Measurements from ENCODE around the gene SUSD6. TPM values are rescaled to one million over a fixed set of nuclear protein-coding genes. Genes with fewer than 3 reads are reported as not detected.
"Not testable (repeated sequence)": the region's sequence is repeated elsewhere in the genome, so short reads cannot be mapped to it uniquely, and the experiment has no call there.

The SUSD6 gene
- total RNA-seq, 1 donor from 2014 or later: 67.1 TPM

DNA sequence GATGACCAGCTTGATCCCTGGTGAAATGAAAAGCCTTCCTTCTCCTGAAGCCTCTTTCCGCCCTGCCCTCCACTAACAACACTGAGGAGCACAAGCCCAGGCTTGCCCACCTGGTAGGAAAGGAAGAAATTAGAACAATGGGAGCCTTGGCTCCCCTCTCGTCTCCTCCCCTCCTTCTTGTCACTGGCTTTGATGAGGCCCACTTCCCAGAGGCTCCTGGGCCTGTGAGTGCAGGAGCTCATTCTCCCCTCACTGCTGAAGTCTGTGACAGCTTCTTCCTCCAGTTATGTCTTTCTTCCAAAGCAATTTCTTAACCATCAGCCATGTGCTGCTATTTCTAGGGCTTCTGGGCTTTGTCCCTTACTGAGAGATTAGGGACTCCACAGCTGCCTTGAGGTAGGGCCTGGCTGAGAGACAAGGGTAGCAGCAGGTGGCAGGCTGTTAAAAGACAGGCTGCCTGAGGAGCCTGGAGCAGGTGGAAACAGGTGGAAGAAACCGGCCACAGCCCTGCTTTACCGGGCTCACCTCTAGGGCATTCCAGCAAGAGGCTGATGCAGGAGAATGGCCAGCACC lies 101.9 kb downstream of the SUSD6 start:
- Mint-ChIP-seq H3K36me3 (ENCODE audit: low read depth) (peaks cover 71% of the 10 kb centered on the region), H3K9me3 (no peaks in the 10 kb centered on the region), H3K4me3 (no peak overlapping the region), H3K27me3 (no peaks in the 10 kb centered on the region), H3K4me1 (peaks cover 22% of the 10 kb centered on the region), H3K27ac (no peak overlapping the region)
- TF ChIP-seq, protein P1, sequence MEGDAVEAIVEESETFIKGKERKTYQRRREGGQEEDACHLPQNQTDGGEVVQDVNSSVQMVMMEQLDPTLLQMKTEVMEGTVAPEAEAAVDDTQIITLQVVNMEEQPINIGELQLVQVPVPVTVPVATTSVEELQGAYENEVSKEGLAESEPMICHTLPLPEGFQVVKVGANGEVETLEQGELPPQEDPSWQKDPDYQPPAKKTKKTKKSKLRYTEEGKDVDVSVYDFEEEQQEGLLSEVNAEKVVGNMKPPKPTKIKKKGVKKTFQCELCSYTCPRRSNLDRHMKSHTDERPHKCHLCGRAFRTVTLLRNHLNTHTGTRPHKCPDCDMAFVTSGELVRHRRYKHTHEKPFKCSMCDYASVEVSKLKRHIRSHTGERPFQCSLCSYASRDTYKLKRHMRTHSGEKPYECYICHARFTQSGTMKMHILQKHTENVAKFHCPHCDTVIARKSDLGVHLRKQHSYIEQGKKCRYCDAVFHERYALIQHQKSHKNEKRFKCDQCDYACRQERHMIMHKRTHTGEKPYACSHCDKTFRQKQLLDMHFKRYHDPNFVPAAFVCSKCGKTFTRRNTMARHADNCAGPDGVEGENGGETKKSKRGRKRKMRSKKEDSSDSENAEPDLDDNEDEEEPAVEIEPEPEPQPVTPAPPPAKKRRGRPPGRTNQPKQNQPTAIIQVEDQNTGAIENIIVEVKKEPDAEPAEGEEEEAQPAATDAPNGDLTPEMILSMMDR (IDR thresholded peaks at IDR 0.05): no peak
- no peak for DNase-seq
- ATAC-seq (ENCODE audit: low read depth): no peak
- ChIA-PET CTCF (no interaction called here), POLR2A (interaction anchor here (0.6 kb wide), 2 partner anchors 44 to 98 kb away, joined by 5 to 11 read pairs; no protein-coding TSS in a partner anchor)
- intact Hi-C loops (cut with micrococcal nuclease): no loop called here

DNA sequence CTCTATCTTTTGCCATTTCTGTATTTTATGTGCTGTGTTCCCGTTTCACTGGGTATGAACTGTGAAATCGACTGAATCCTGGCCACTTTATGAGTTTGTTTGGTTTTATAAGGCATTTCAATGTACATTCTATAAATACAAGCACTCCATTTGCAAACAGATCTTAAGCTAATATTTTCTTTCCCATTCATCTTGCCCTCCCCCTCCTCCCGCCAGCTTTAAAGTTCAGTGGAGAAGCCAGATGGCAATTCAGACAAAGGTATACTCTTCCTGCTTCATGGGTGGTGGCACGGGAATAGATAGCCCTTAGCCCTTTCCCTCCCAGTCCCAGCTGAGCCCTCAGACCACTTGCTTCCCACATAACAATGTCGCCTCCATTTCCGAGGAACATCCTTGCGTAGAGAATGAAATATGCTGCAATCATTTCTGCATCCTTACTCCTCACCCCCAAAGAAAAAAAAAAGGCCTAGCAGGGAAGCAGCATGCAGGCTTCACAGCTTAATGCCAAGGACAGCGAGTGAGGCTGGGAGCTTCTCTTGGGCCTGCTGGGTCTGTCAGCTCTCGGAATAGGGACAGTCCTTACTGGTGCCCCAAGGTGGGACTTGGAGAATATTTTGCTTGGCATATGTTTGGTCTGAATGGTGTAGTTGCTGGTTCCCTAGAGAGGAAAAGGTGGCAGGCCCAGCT lies 102.7 kb downstream of the SUSD6 start:
- Mint-ChIP-seq H3K9me3 (no peaks in the 10 kb centered on the region), H3K4me3 (no peak overlapping the region), H3K36me3 (ENCODE audit: low read depth) (peaks cover 64% of the 10 kb centered on the region), H3K27me3 (no peaks in the 10 kb centered on the region), H3K27ac (no peak overlapping the region), H3K4me1 (peaks cover 15% of the 10 kb centered on the region)
- DNase-seq: no peak
- no peak for ATAC-seq (ENCODE audit: low read depth)
- POLR2A ChIA-PET: interaction anchor here (0.6 kb wide), 2 partner anchors 99 to 128 kb away, joined by 4 to 11 read pairs; no protein-coding TSS in a partner anchor
- intact Hi-C loops (cut with micrococcal nuclease): no loop called here
- CTCF ChIA-PET: interaction anchor here (1.1 kb wide), 1 partner anchor 13 kb away, joined by 3 read pairs; no protein-coding TSS in a partner anchor
- TF ChIP-seq, protein P1 (IDR thresholded peaks at IDR 0.05): no peak

- ATAC-seq (ENCODE audit: low read depth): no peak
- CTCF ChIA-PET: interaction anchor here (0.6 to 1.4 kb wide), 2 partner anchors 11 to 247 kb away, joined by 3 to 6 read pairs; no protein-coding TSS in a partner anchor
- H3K4me3 Mint-ChIP-seq: no peak overlapping the region
These were observed 104.5 kb downstream of the SUSD6 start for GRCh38 chr14:69715725-69716477.

DNA sequence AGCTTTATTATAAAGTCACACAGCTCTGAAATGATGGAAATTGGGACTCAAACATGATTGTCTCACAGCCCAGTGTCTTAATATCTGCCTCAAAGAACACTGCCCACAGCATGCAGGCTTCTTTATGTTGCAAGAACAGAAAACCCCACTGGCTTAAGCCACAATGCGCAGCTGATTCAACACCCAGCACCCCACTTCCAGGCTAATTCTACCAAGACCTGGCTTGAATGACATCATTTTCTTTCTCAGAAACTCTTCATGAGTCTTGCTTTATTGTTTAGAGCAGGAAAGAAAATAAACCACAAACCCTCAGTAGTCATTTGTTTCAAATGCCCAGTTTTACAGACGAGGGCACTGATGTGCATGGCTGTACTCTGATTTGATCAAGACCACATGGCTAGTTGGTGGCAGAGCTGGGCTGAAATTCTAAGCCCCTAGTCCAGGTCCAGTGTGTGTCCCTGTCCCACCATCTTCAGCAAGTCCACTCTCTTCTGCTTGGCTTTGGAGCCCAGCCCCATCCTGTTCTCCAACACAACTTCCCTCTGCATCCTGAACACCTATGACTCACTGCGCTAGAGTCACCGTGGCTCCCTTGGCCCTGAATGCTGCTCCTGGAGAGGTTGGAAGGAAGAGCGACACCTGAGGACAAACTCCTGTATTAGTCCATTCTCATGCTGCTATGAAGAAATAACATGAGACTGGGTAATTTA lies 105.2 kb downstream of the SUSD6 start:
- H3K4me3 Mint-ChIP-seq: no peak overlapping the region
- POLR2A ChIA-PET: interaction anchor here (1.1 kb wide), 1 partner anchor 1093 kb away, joined by 3 read pairs; the partner anchor contains the start of gene MAP3K9

More at GRCh38 chr14:69715725-69716477, 104.5 kb downstream of the SUSD6 start:
- Mint-ChIP-seq H3K4me1 (peaks cover 10% of the 10 kb centered on the region), H3K27me3 (no peaks in the 10 kb centered on the region), H3K9me3 (no peaks in the 10 kb centered on the region), H3K36me3 (ENCODE audit: low read depth) (peaks cover 47% of the 10 kb centered on the region), H3K27ac (no peak overlapping the region)
- DNase-seq: no peak
- intact Hi-C loops (cut with micrococcal nuclease): no loop called here
- TF ChIP-seq, protein P1 (IDR thresholded peaks at IDR 0.05): no peak
- POLR2A ChIA-PET: interaction anchor here (0.7 to 1.1 kb wide), 2 partner anchors 15 to 1093 kb away, joined by 3 to 5 read pairs; partner anchors contain the start of gene MAP3K9

GRCh38 chr14:69718614-69719013 lies 107.2 kb downstream of the SUSD6 start:
- H3K27ac Mint-ChIP-seq; H3K27me3 Mint-ChIP-seq; ATAC-seq (ENCODE audit: low read depth); H3K4me3 Mint-ChIP-seq; H3K9me3 Mint-ChIP-seq; DNase-seq; H3K4me1 Mint-ChIP-seq; intact Hi-C loops (cut with micrococcal nuclease): not testable (repeated sequence)
- CTCF ChIA-PET: interaction anchor here (0.9 to 1.3 kb wide), 2 partner anchors 114 to 134 kb away, joined by 3 to 4 read pairs; no protein-coding TSS in a partner anchor
- POLR2A ChIA-PET: interaction anchor here (1.3 kb wide), 1 partner anchor 48 kb away, joined by 3 read pairs; the partner anchor contains the start of gene SRSF5
- peaks cover 21% of the 10 kb centered on the region for H3K36me3 Mint-ChIP-seq (ENCODE audit: low read depth)

More for the DNA sequence above, 105.2 kb downstream of the SUSD6 start:
- CTCF ChIA-PET: interaction anchor here (1.4 kb wide), 1 partner anchor 10 kb away, joined by 6 read pairs; no protein-coding TSS in a partner anchor
- DNase-seq (no peak), ATAC-seq (ENCODE audit: low read depth) (no peak)
- H3K36me3 Mint-ChIP-seq (ENCODE audit: low read depth): peaks cover 39% of the 10 kb centered on the region
- H3K27ac Mint-ChIP-seq: no peak overlapping the region
- no peaks in the 10 kb centered on the region for H3K27me3 Mint-ChIP-seq
- TF ChIP-seq, protein P1 (IDR thresholded peaks at IDR 0.05): no peak
- intact Hi-C loops (cut with micrococcal nuclease): no loop called here
- peaks cover 8% of the 10 kb centered on the region for H3K4me1 Mint-ChIP-seq
- no peaks in the 10 kb centered on the region for H3K9me3 Mint-ChIP-seq
